HepG2 (cell line): ENCODE measurements around the gene ANAPC16. TPM values are rescaled to one million over a fixed set of nuclear protein-coding genes. Genes with fewer than 3 reads are reported as not detected.

Source experiments
- BCL6 ChIP-seq: IDR thresholded peaks from 2 replicates; pipeline ENCODE4 v1.6.1; 2016; ENCODE audit warnings: missing genetic modification reagents, missing compliant biosample characterization
- ELF1 ChIP-seq: sonication (generic); formaldehyde crosslinking; IDR thresholded peaks from 2 replicates; pipeline ENCODE4 v1.4.0; 2020; ENCODE audit warnings: missing genetic modification reagents
- ELK4 ChIP-seq: sonication (generic); formaldehyde crosslinking; IDR thresholded peaks from 2 replicates; pipeline ENCODE4 v1.9.0; 2021; ENCODE audit warnings: missing genetic modification reagents, borderline replicate concordance
- ETV6 ChIP-seq: sonication (generic); formaldehyde crosslinking; conservative IDR thresholded peaks from 2 replicates; pipeline ENCODE4 v1.4.0; 2020; ENCODE audit warnings: missing genetic modification reagents
- GABPB1 ChIP-seq: IDR thresholded peaks from 2 replicates; pipeline ENCODE4 v1.6.1; 2016; ENCODE audit warnings: mild to moderate bottlenecking, missing genetic modification reagents, moderate library complexity, missing compliant biosample characterization
- MBNL3 ChIP-seq: fragments of 250-450 bp; sonication (Bioruptor Pico); conservative IDR thresholded peaks from 2 replicates; pipeline ENCODE4 v1.8.0; 2022; ENCODE audit warnings: mild to moderate bottlenecking, inconsistent platforms
- MEIS1 ChIP-seq: sonication (generic); formaldehyde crosslinking; IDR thresholded peaks from 2 replicates; pipeline ENCODE4 v1.9.0; 2021; ENCODE audit warnings: mild to moderate bottlenecking, missing genetic modification reagents, moderate library complexity, borderline replicate concordance
- MXI1 ChIP-seq: IDR thresholded peaks from 3 replicates; pipeline ENCODE4 v1.6.1; 2012; ENCODE audit warnings: low read depth, low read length, inconsistent platforms, borderline replicate concordance
- NFKBIZ ChIP-seq: IDR thresholded peaks from 2 replicates; pipeline ENCODE4 v1.6.1; 2018; ENCODE audit warnings: missing genetic modification reagents, missing compliant biosample characterization
- PAWR ChIP-seq: sonication (generic); formaldehyde crosslinking; IDR thresholded peaks from 2 replicates; pipeline ENCODE4 v1.4.0; 2020; ENCODE audit warnings: missing genetic modification reagents, mild to moderate bottlenecking, borderline replicate concordance
- PCBP1 ChIP-seq: fragments of 200-400 bp; formaldehyde crosslinking; IDR thresholded peaks from 2 replicates; pipeline ENCODE4 v1.6.1; 2017; ENCODE audit warnings: mild to moderate bottlenecking, low read depth, low read length, borderline replicate concordance
- PHF20 ChIP-seq: sonication (generic); formaldehyde crosslinking; IDR thresholded peaks from 2 replicates; pipeline ENCODE4 v1.5.0; 2020; ENCODE audit warnings: mild to moderate bottlenecking, missing genetic modification reagents
- PITX1 ChIP-seq: sonication (generic); formaldehyde crosslinking; IDR thresholded peaks from 2 replicates; pipeline ENCODE4 v1.5.1; 2020; ENCODE audit warnings: mild to moderate bottlenecking, missing genetic modification reagents
- REL ChIP-seq: sonication (generic); formaldehyde crosslinking; conservative IDR thresholded peaks from 2 replicates; pipeline ENCODE4 v1.8.0; 2022; ENCODE audit warnings: mild to moderate bottlenecking, missing genetic modification reagents, moderate library complexity
- RXRB ChIP-seq: IDR thresholded peaks from 2 replicates; pipeline ENCODE4 v1.6.1; 2016; ENCODE audit warnings: borderline replicate concordance, missing genetic modification reagents, missing compliant biosample characterization
- TP53 ChIP-seq: sonication (generic); formaldehyde crosslinking; conservative IDR thresholded peaks from 2 replicates; pipeline ENCODE4 v1.4.0; 2020; ENCODE audit warnings: missing genetic modification reagents
- XBP1 ChIP-seq: sonication (generic); formaldehyde crosslinking; IDR thresholded peaks from 2 replicates; pipeline ENCODE4 v1.5.0; 2020; ENCODE audit warnings: missing genetic modification reagents
- ZFP41 ChIP-seq: sonication (generic); formaldehyde crosslinking; IDR thresholded peaks from 2 replicates; pipeline ENCODE4 v1.4.0; 2020; ENCODE audit warnings: mild to moderate bottlenecking, missing genetic modification reagents, borderline replicate concordance
- ZNF337 ChIP-seq: sonication (generic); formaldehyde crosslinking; IDR thresholded peaks from 2 replicates; pipeline ENCODE4 v1.5.1; 2020; ENCODE audit warnings: missing genetic modification reagents, low read depth, mild to moderate bottlenecking, borderline replicate concordance
- ZNF34 ChIP-seq: sonication (generic); formaldehyde crosslinking; IDR thresholded peaks from 2 replicates; pipeline ENCODE4 v1.4.0; 2020; ENCODE audit warnings: mild to moderate bottlenecking, missing genetic modification reagents, borderline replicate concordance
- ZNF546 ChIP-seq: sonication (generic); formaldehyde crosslinking; conservative IDR thresholded peaks from 2 replicates; pipeline ENCODE4 v1.8.1; 2023; ENCODE audit warnings: mild to moderate bottlenecking, missing genetic modification reagents
- ZNF710 ChIP-seq: sonication (generic); formaldehyde crosslinking; IDR thresholded peaks from 2 replicates; pipeline ENCODE4 v1.5.0; 2020; ENCODE audit warnings: mild to moderate bottlenecking, missing genetic modification reagents, borderline replicate concordance
- ZNF800 ChIP-seq: sonication (generic); formaldehyde crosslinking; IDR thresholded peaks from 2 replicates; pipeline ENCODE4 v1.4.0; 2020; ENCODE audit warnings: missing genetic modification reagents
- ZNF879 ChIP-seq: sonication (generic); formaldehyde crosslinking; IDR thresholded peaks from 2 replicates; pipeline ENCODE4 v1.8.1; 2023; ENCODE audit warnings: missing genetic modification reagents
- ZSCAN29 ChIP-seq: sonication (generic); formaldehyde crosslinking; conservative IDR thresholded peaks from 2 replicates; pipeline ENCODE4 v1.4.0; 2020; ENCODE audit warnings: mild to moderate bottlenecking, missing genetic modification reagents
- ZSCAN31 ChIP-seq: sonication (generic); formaldehyde crosslinking; IDR thresholded peaks from 2 replicates; pipeline ENCODE4 v1.5.0; 2020; ENCODE audit warnings: low read depth, mild to moderate bottlenecking, missing genetic modification reagents
- polyA plus RNA-seq, 8 experiments: library from polyadenylated mRNA; depleted of rRNA in 3 of 8; stranded (reverse) in 7 of 8; unstranded in 1 of 8; fragments of >200 nt; fragmentation: Illumina TruSeq in 4 of 8; extraction: Trizol in 4 of 8; gene quantifications; 2 replicates each; pipeline versions ENCODE4 v1.2.1 to v1.2.3, GENCODE V29; 2011 to 2016; ENCODE audit warnings: low read depth in 4 of 8, missing spikeins in 1 of 8, mixed read lengths in 1 of 8; ENCODE audit not compliant: insufficient read depth in 1 of 8
- total RNA-seq, 5 experiments: library from RNA; depleted of rRNA; stranded (reverse); fragments of >200 nt; fragmentation: Illumina TruSeq; extraction: Trizol; gene quantifications; 2 replicates each; pipeline ENCODE4 v1.2.3, GENCODE V29; 2016; ENCODE audit warnings: low read depth in 1 of 5

ANAPC16 gene
- total and polyA plus RNA-seq, 2 of the 13 experiments (the other 11 are each of a cell fraction or from before 2014, with no cell fraction given), result 74.8 to 89.4 TPM

- no peak for TF ChIP-seq ZNF710 (CRISPR knock-in tag)
- peak; percentile 52 for TF ChIP-seq MEIS1 (CRISPR knock-in tag)
- TF ChIP-seq ZNF879 (CRISPR knock-in tag), result no peak
- no peak for TF ChIP-seq ELK4 (CRISPR knock-in tag)
- TF ChIP-seq PITX1 (CRISPR knock-in tag), result 0 out of 2 replicates have a peak, but pooled peaks have one; percentile 31
- TF ChIP-seq ZNF546, result no peak
- peak; percentile 47; the same call in 1 of the 2 replicates for TF ChIP-seq RXRB (CRISPR knock-in tag)
- TF ChIP-seq TP53, result peak; percentile 39; the same call in 1 of the 2 replicates
- TF ChIP-seq REL (CRISPR knock-in tag), result no peak
- TF ChIP-seq PCBP1, result no peak
- peak; percentile 50; the same call in 1 of the 2 replicates for TF ChIP-seq ZNF337 (CRISPR knock-in tag)
- TF ChIP-seq ELF1, result peak; percentile 47; the same call in 1 of the 2 replicates
- TF ChIP-seq GABPB1 (CRISPR knock-in tag), result peak; percentile 36
- TF ChIP-seq ZSCAN31 (CRISPR knock-in tag), result peak; percentile 31; the same call in 1 of the 2 replicates
- TF ChIP-seq ZSCAN29 (CRISPR knock-in tag), result no peak
- no peak for TF ChIP-seq ZFP41 (CRISPR knock-in tag)
- TF ChIP-seq MBNL3 (CRISPR knock-in tag), result no peak
- no peak for TF ChIP-seq PAWR (CRISPR knock-in tag)
- TF ChIP-seq XBP1 (CRISPR knock-in tag), result no peak
- TF ChIP-seq ZNF34 (CRISPR knock-in tag), result 0 out of 2 replicates have a peak, but pooled peaks have one; percentile 43
- TF ChIP-seq PHF20, result peak; percentile 65; the same call in 1 of the 2 replicates
- TF ChIP-seq NFKBIZ (CRISPR knock-in tag), result no peak
- no peak for TF ChIP-seq ZNF800 (CRISPR knock-in tag)
- no peak for TF ChIP-seq ETV6 (CRISPR knock-in tag)
- TF ChIP-seq MXI1, result no peak
- peak; percentile 35; the same call in 1 of the 2 replicates for TF ChIP-seq BCL6 (CRISPR knock-in tag)
These were observed 32.8 kb downstream of the ANAPC16 start (continued) for GRCh38 chr10:72248468-72249151.
